ENCODE measurements around the gene ZNF143. TPM values are rescaled to one million over a fixed set of nuclear protein-coding genes. Genes with fewer than 3 reads are reported as not detected.

Gene ZNF143
- total RNA-seq, 1 donor from 2014 or later = 30.3 TPM

- Mint-ChIP-seq H3K27ac (peak overlapping the region; percentile 99), H3K36me3 (peaks cover 3% of the 10 kb centered on the region), H3K4me3 (peak overlapping the region; percentile 86)
These were observed 107.5 kb downstream of the ZNF143 start for GRCh38 chr11:9568161-9568853.

GRCh38 chr11:9568854-9569587 lies 108.2 kb downstream of the ZNF143 start:
- Mint-ChIP-seq H3K4me3 (peak overlapping the region; percentile 86), H3K27me3 (no peaks in the 10 kb centered on the region), H3K4me1 (ENCODE audit: unreplicated experiment) (peaks cover 46% of the 10 kb centered on the region), H3K36me3 (peaks cover 3% of the 10 kb centered on the region), H3K27ac (peak overlapping the region; percentile 99), H3K9me3 (peaks cover 3% of the 10 kb centered on the region)
- no peak for TF ChIP-seq CTCF (conservative IDR thresholded peaks at IDR 0.05)
- no peak for DNase-seq (ENCODE audit: extremely low spot score, unreplicated experiment)

More at GRCh38 chr11:9568161-9568853, 107.5 kb downstream of the ZNF143 start:
- no peak for TF ChIP-seq CTCF (conservative IDR thresholded peaks at IDR 0.05)
- H3K9me3 Mint-ChIP-seq = peaks cover 3% of the 10 kb centered on the region
- no peak for DNase-seq (ENCODE audit: extremely low spot score, unreplicated experiment)
- H3K27me3 Mint-ChIP-seq = no peaks in the 10 kb centered on the region
- H3K4me1 Mint-ChIP-seq (ENCODE audit: unreplicated experiment) = peaks cover 46% of the 10 kb centered on the region

GRCh38 chr11:9569588-9570164 lies 108.9 kb downstream of the ZNF143 start:
- Mint-ChIP-seq H3K4me3 (peak overlapping the region; percentile 86), H3K4me1 (ENCODE audit: unreplicated experiment) (peaks cover 46% of the 10 kb centered on the region), H3K27me3 (no peaks in the 10 kb centered on the region), H3K9me3 (peaks cover 3% of the 10 kb centered on the region), H3K36me3 (peaks cover 3% of the 10 kb centered on the region), H3K27ac (peak overlapping the region; percentile 99)
- DNase-seq (ENCODE audit: extremely low spot score, unreplicated experiment) = no peak
- no peak for TF ChIP-seq CTCF (conservative IDR thresholded peaks at IDR 0.05)

GRCh38 chr11:9570313-9571025 lies 109.7 kb downstream of the ZNF143 start:
- peak overlapping the region; percentile 23 for H3K4me3 Mint-ChIP-seq
- H3K9me3 Mint-ChIP-seq = peaks cover 3% of the 10 kb centered on the region
- no peak for DNase-seq (ENCODE audit: extremely low spot score, unreplicated experiment)
- peaks cover 9% of the 10 kb centered on the region for H3K36me3 Mint-ChIP-seq
- no peak for TF ChIP-seq CTCF (conservative IDR thresholded peaks at IDR 0.05)
- H3K27ac Mint-ChIP-seq = peak overlapping the region; percentile 99
- H3K4me1 Mint-ChIP-seq (ENCODE audit: unreplicated experiment) = peaks cover 46% of the 10 kb centered on the region
- no peaks in the 10 kb centered on the region for H3K27me3 Mint-ChIP-seq

- H3K9me3 Mint-ChIP-seq = no peaks in the 10 kb centered on the region
- DNase-seq (ENCODE audit: extremely low spot score, unreplicated experiment) = no peak
- peak overlapping the region; percentile 83 for H3K4me3 Mint-ChIP-seq
These were observed 110.4 kb downstream of the ZNF143 start for GRCh38 chr11:9571071-9571762.

More at GRCh38 chr11:9571071-9571762, 110.4 kb downstream of the ZNF143 start:
- TF ChIP-seq CTCF (conservative IDR thresholded peaks at IDR 0.05) = no peak
- peaks cover 12% of the 10 kb centered on the region for H3K36me3 Mint-ChIP-seq
- H3K27ac Mint-ChIP-seq = peak overlapping the region; percentile 99
- H3K4me1 Mint-ChIP-seq (ENCODE audit: unreplicated experiment) = peaks cover 39% of the 10 kb centered on the region
- H3K27me3 Mint-ChIP-seq = no peaks in the 10 kb centered on the region

All from type B pancreatic cell (in vitro differentiated cells).